Measurements from ENCODE around the gene PLPPR5. TPM values are rescaled to one million over a fixed set of nuclear protein-coding genes. Genes with fewer than 3 reads are reported as not detected.

The PLPPR5 gene
- total RNA-seq, 1 experiment from 2014 or later, result not detected

GRCh38 chr1:98975113-98975512 lies 29.5 kb downstream of the PLPPR5 start:
- TF ChIP-seq EZH2 (IDR thresholded peaks at IDR 0.05; ENCODE audit: borderline replicate concordance, low read depth, low read length, poor library complexity, severe bottlenecking) (no peak), CTCF (conservative IDR thresholded peaks at IDR 0.05; ENCODE audit: low read depth, low read length) (no peak)
- no TSS peak for BruUV-seq (replicated peaks)
- Histone ChIP-seq H3K27me3 (replicated peaks; ENCODE audit: insufficient read depth, low read depth, low read length, poor library complexity) (no peaks in the 10 kb centered on the region), H3K4me3 (ENCODE audit: low read depth, low read length, poor library complexity, severe bottlenecking) (no peak overlapping the region), H3K9me3 (ENCODE audit: low read depth, low read length, poor library complexity, severe bottlenecking) (no peaks in the 10 kb centered on the region), H3K4me1 (ENCODE audit: insufficient read depth, low read length, poor library complexity, severe bottlenecking) (no peaks in the 10 kb centered on the region), H3K27ac (ENCODE audit: low read depth, low read length, poor library complexity, severe bottlenecking) (no peak overlapping the region), H3K36me3 (ENCODE audit: insufficient read depth, low read length, poor library complexity, severe bottlenecking) (no peaks in the 10 kb centered on the region)
- ChIA-PET CTCF (no interaction called here), POLR2A (ENCODE audit: low non-redundant PET) (no interaction called here)
- intact Hi-C loops (cut with micrococcal nuclease; ENCODE audit: unreplicated experiment), result no loop called here
- peak; percentile 27 for DNase-seq (ENCODE audit: low spot score)

GRCh38 chr1:98969798-98970490 lies 34.7 kb downstream of the PLPPR5 start:
- no peak for DNase-seq (ENCODE audit: low spot score)
- BruUV-seq (replicated peaks), result no TSS peak

GRCh38 chr1:98967122-98967521 lies 37.5 kb downstream of the PLPPR5 start:
- no peaks in the 10 kb centered on the region for H3K27me3 ChIP-seq (replicated peaks; ENCODE audit: insufficient read depth, low read depth, low read length, poor library complexity)
- no peaks in the 10 kb centered on the region for H3K36me3 ChIP-seq (ENCODE audit: insufficient read depth, low read length, poor library complexity, severe bottlenecking)
- no peak for DNase-seq (ENCODE audit: low spot score)
- ChIA-PET POLR2A (ENCODE audit: low non-redundant PET) (no interaction called here), CTCF (no interaction called here)
- no peak overlapping the region for H3K27ac ChIP-seq (ENCODE audit: low read depth, low read length, poor library complexity, severe bottlenecking)
- H3K4me1 ChIP-seq (ENCODE audit: insufficient read depth, low read length, poor library complexity, severe bottlenecking), result no peaks in the 10 kb centered on the region
- no TSS peak for BruUV-seq (replicated peaks)
- intact Hi-C loops (cut with micrococcal nuclease; ENCODE audit: unreplicated experiment), result no loop called here
- H3K4me3 ChIP-seq (ENCODE audit: low read depth, low read length, poor library complexity, severe bottlenecking), result no peak overlapping the region
- H3K9me3 ChIP-seq (ENCODE audit: low read depth, low read length, poor library complexity, severe bottlenecking), result no peaks in the 10 kb centered on the region
- TF ChIP-seq CTCF (conservative IDR thresholded peaks at IDR 0.05; ENCODE audit: low read depth, low read length), result no peak
- TF ChIP-seq EZH2 (IDR thresholded peaks at IDR 0.05; ENCODE audit: borderline replicate concordance, low read depth, low read length, poor library complexity, severe bottlenecking), result no peak

More at GRCh38 chr1:98969798-98970490, 34.7 kb downstream of the PLPPR5 start:
- ChIA-PET CTCF (no interaction called here), POLR2A (ENCODE audit: low non-redundant PET) (no interaction called here)
- TF ChIP-seq CTCF (conservative IDR thresholded peaks at IDR 0.05; ENCODE audit: low read depth, low read length), result no peak
- TF ChIP-seq EZH2 (IDR thresholded peaks at IDR 0.05; ENCODE audit: borderline replicate concordance, low read depth, low read length, poor library complexity, severe bottlenecking), result no peak
- H3K27ac ChIP-seq (ENCODE audit: low read depth, low read length, poor library complexity, severe bottlenecking), result no peak overlapping the region
- H3K9me3 ChIP-seq (ENCODE audit: low read depth, low read length, poor library complexity, severe bottlenecking), result no peaks in the 10 kb centered on the region
- H3K36me3 ChIP-seq (ENCODE audit: insufficient read depth, low read length, poor library complexity, severe bottlenecking), result no peaks in the 10 kb centered on the region
- H3K4me1 ChIP-seq (ENCODE audit: insufficient read depth, low read length, poor library complexity, severe bottlenecking), result no peaks in the 10 kb centered on the region
- intact Hi-C loops (cut with micrococcal nuclease; ENCODE audit: unreplicated experiment), result no loop called here
- H3K4me3 ChIP-seq (ENCODE audit: low read depth, low read length, poor library complexity, severe bottlenecking), result no peak overlapping the region
- H3K27me3 ChIP-seq (replicated peaks; ENCODE audit: insufficient read depth, low read depth, low read length, poor library complexity), result no peaks in the 10 kb centered on the region

Data from A673 (cell line).